PC-9 (cell line): Measurements from ENCODE around the gene BAX. TPM values are rescaled to one million over a fixed set of nuclear protein-coding genes. Genes with fewer than 3 reads are reported as not detected.

Source experiments
- BruUV-seq: library from RNA; stranded (reverse); fragments of 400-500 nt; replicated peaks from 2 replicates; lab custom pipeline; 2021; lab: Mats Ljungman, UMichigan
- CTCF ChIA-PET: fragments of 300-600 bp; sonication (Branson Sonifier 250); formaldehyde crosslinking; loops from one replicate; lab custom pipeline; 2022; ENCODE audit warnings: antibody characterized with exemption; lab: Charles Lee
- POLR2A ChIA-PET: fragments of 300-600 bp; sonication (Branson Sonifier 250); formaldehyde crosslinking; loops from one replicate; lab custom pipeline; 2022; ENCODE audit warnings: antibody characterized with exemption; ENCODE audit not compliant: unreplicated experiment; lab: Charles Lee
- DNase-seq, 2 experiments: peaks; one replicate each; pipeline versions ENCODE4 v3.0.0 to v3.0.0-alpha.2; 2015 to 2022; ENCODE audit warnings: mixed read lengths in 1 of 2
- H2AFZ ChIP-seq: fragments of 200-600 bp; sonication (generic); 2 replicates; pipeline ENCODE4 v1.8.1; 2017; ENCODE audit warnings: antibody characterized with exemption
- H3F3A ChIP-seq: fragments of 200-600 bp; sonication (generic); 2 replicates; pipeline ENCODE4 v1.8.1; 2017; ENCODE audit warnings: antibody characterized with exemption, mild to moderate bottlenecking, low read depth; ENCODE audit not compliant: insufficient read depth
- H3K27ac ChIP-seq: fragments of 200-600 bp; sonication (generic); 2 replicates; pipeline ENCODE4 v1.6.1; 2016; ENCODE audit warnings: mixed run types
- H3K27me3 ChIP-seq: fragments of 200-600 bp; sonication (generic); 2 replicates; pipeline ENCODE4 v1.6.1; 2016; ENCODE audit warnings: low read depth, mixed run types; ENCODE audit not compliant: insufficient read depth
- H3K36me3 ChIP-seq: fragments of 200-600 bp; sonication (generic); 2 replicates; pipeline ENCODE4 v1.6.1; 2016; ENCODE audit warnings: low read depth, mixed run types
- H3K4me1 ChIP-seq: fragments of 200-600 bp; sonication (generic); replicated peaks from 2 replicates; pipeline ENCODE4 v1.6.1; 2016; ENCODE audit warnings: mixed run types; ENCODE audit not compliant: insufficient read depth
- H3K4me2 ChIP-seq: fragments of 200-600 bp; sonication (generic); 2 replicates; pipeline ENCODE4 v1.6.1; 2017; ENCODE audit warnings: mixed run types
- H3K4me3 ChIP-seq: fragments of 200-600 bp; sonication (generic); 2 replicates; pipeline ENCODE4 v1.6.1; 2016; ENCODE audit warnings: mixed run types
- H3K79me2 ChIP-seq: fragments of 200-600 bp; sonication (generic); 2 replicates; pipeline ENCODE4 v1.6.1; 2017; ENCODE audit warnings: low read depth, mixed run types
- H3K9me2 ChIP-seq: fragments of 200-600 bp; sonication (generic); 2 replicates; pipeline ENCODE4 v1.8.1; 2017; ENCODE audit warnings: mild to moderate bottlenecking; ENCODE audit not compliant: insufficient read depth
- H3K9me3 ChIP-seq: fragments of 200-600 bp; sonication (generic); 2 replicates; pipeline ENCODE4 v1.8.1; 2016; ENCODE audit warnings: low read depth; ENCODE audit not compliant: insufficient read depth
- H4K20me1 ChIP-seq: fragments of 200-600 bp; sonication (generic); 2 replicates; pipeline ENCODE4 v1.8.1; 2017; ENCODE audit not compliant: insufficient read depth
- CTCF ChIP-seq: fragments of 200-600 bp; sonication (generic); conservative IDR thresholded peaks from 2 replicates; pipeline ENCODE4 v1.6.1; 2017; ENCODE audit warnings: mixed run types, antibody characterized with exemption, mild to moderate bottlenecking, moderate library complexity
- EZH2 ChIP-seq: fragments of 200-600 bp; sonication (generic); IDR thresholded peaks from 2 replicates; pipeline ENCODE4 v1.8.0; 2017; ENCODE audit warnings: antibody characterized with exemption, low read depth
- intact Hi-C: fragments of 100-400 bp; cut with micrococcal nuclease; formaldehyde crosslinking; loops from one replicate; pipeline ENCODE4 v1.10.0; 2022; ENCODE audit not compliant: unreplicated experiment
- total RNA-seq: library from RNA; stranded (reverse); gene quantifications from 2 replicates; pipeline ENCODE4 v1.2.3, GENCODE V29; 2021

BAX gene
- total RNA-seq, 1 experiment from 2014 or later = 140 TPM

GRCh38 chr19:48935864-48936263 lies 18.8 kb upstream of the BAX start:
- no peaks in the 10 kb centered on the region for H3K36me3 ChIP-seq
- no peak overlapping the region for H3K4me2 ChIP-seq
- TF ChIP-seq CTCF (no peak), EZH2 (no peak)
- H3K4me1 ChIP-seq = peaks cover 12% of the 10 kb centered on the region
- no peak overlapping the region for H2AFZ ChIP-seq
- BruUV-seq = no TSS peak
- H3K9me3 ChIP-seq = no peaks in the 10 kb centered on the region
- no peaks in the 10 kb centered on the region for H4K20me1 ChIP-seq
- ChIA-PET CTCF (no interaction called here), POLR2A (no interaction called here)
- H3K27ac ChIP-seq = no peak overlapping the region
- H3F3A ChIP-seq = peaks cover 23% of the 10 kb centered on the region
- H3K9me2 ChIP-seq = no peaks in the 10 kb centered on the region
- intact Hi-C loops = no loop called here
- H3K79me2 ChIP-seq = no peaks in the 10 kb centered on the region
- no peaks in the 10 kb centered on the region for H3K27me3 ChIP-seq
- no peak overlapping the region for H3K4me3 ChIP-seq
- no peak for DNase-seq

GRCh38 chr19:48938256-48938655 lies 16.4 kb upstream of the BAX start:
- H3K9me3 ChIP-seq = no peaks in the 10 kb centered on the region
- BruUV-seq = no TSS peak
- H3K27me3 ChIP-seq = no peaks in the 10 kb centered on the region
- no peak for TF ChIP-seq CTCF
- no peak for TF ChIP-seq EZH2
- no peak overlapping the region for H3K27ac ChIP-seq
- ChIA-PET CTCF (no interaction called here), POLR2A (no interaction called here)
- no peak overlapping the region for H3K4me3 ChIP-seq
- no peak overlapping the region for H3K4me2 ChIP-seq
- peaks cover 6% of the 10 kb centered on the region; the same call in 1 of the 2 replicates for H3K4me1 ChIP-seq
- intact Hi-C loops = no loop called here
- no peak overlapping the region for H2AFZ ChIP-seq
- no peak for DNase-seq
- no peaks in the 10 kb centered on the region for H4K20me1 ChIP-seq
- no peaks in the 10 kb centered on the region for H3K79me2 ChIP-seq
- peaks cover 19% of the 10 kb centered on the region for H3F3A ChIP-seq
- no peaks in the 10 kb centered on the region for H3K9me2 ChIP-seq
- no peaks in the 10 kb centered on the region for H3K36me3 ChIP-seq

- Histone ChIP-seq H3K36me3 (no peaks in the 10 kb centered on the region), H3K4me1 (no peaks in the 10 kb centered on the region), H2AFZ (no peak overlapping the region), H3K79me2 (no peaks in the 10 kb centered on the region), H3K9me3 (no peaks in the 10 kb centered on the region), H3F3A (peaks cover 9% of the 10 kb centered on the region), H4K20me1 (no peaks in the 10 kb centered on the region), H3K4me3 (no peak overlapping the region), H3K9me2 (no peaks in the 10 kb centered on the region), H3K27ac (no peak overlapping the region), H3K27me3 (no peaks in the 10 kb centered on the region), H3K4me2 (no peak overlapping the region)
- ChIA-PET CTCF (no interaction called here), POLR2A (interaction anchor here (0.6 kb wide), 1 partner anchor 72 kb away, joined by 4 read pairs; no protein-coding TSS in a partner anchor)
- intact Hi-C loops = no loop called here
- no TSS peak for BruUV-seq
- TF ChIP-seq CTCF (no peak), EZH2 (no peak)
- DNase-seq = no peak
Observed at GRCh38 chr19:48940902-48941301, 13.8 kb upstream of the BAX start.
